GM20000 (cell line): ENCODE measurements around the gene CFAP65.

Experiments
- DNase-seq: peaks from one replicate; pipeline ENCODE4 v3.0.0; 2012; ENCODE audit warnings: low spot score
- TF ChIP-seq, protein P1 (sequence below): IDR thresholded peaks from 2 replicates; pipeline ENCODE4 v1.5.1; 2012; ENCODE audit warnings: mild to moderate bottlenecking, control low read depth; ENCODE audit errors: extremely low read depth, missing control alignments

CFAP65 gene

DNA sequence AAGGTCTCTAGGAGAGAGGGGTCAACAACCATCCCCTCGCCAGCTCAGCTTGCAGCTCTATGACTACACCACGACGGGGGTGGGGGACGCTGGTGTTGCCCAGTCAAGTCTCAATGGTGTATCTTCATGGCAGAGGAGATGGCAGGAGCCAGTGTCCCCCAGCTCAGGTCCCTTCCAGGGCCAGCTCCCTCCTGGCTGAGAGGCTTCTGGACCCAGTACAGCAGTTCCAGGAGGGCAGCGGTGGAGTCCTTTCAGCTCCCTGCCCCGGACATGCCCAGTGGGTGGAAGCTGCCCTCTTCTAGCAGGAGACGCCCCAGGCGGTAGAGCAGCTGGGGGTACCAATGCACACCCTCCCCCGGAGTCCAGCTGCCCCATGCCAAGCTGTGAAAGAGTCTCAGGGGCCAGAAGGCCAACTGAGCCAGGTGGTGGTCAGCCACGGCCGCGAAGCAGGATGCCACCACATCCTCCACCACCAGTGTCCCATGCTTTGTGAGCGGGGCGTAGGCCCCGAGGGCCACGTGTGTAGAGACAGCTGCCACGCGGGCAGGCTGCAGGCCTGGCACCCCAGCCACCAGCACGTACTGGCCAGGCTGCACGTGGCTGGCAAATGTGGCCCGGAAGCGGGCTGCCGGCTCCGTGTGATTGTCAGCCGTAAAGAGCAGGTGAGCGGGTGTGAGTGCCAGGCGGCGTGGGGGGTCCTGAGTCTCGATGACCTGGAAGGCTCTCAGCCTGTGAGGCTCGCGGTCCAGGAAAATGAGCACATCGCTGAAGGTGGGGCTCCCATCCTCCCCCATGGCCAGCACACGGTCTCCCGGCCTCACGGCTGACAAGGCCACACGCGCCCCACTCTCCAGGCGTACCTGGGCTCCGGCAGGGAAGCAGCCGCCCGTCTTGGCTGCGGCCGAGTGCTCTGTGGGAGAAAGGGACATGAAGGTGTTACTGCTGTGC is 13.9 kb upstream of the CFAP65 start:
- DNase-seq = no peak
- TF ChIP-seq, protein P1, sequence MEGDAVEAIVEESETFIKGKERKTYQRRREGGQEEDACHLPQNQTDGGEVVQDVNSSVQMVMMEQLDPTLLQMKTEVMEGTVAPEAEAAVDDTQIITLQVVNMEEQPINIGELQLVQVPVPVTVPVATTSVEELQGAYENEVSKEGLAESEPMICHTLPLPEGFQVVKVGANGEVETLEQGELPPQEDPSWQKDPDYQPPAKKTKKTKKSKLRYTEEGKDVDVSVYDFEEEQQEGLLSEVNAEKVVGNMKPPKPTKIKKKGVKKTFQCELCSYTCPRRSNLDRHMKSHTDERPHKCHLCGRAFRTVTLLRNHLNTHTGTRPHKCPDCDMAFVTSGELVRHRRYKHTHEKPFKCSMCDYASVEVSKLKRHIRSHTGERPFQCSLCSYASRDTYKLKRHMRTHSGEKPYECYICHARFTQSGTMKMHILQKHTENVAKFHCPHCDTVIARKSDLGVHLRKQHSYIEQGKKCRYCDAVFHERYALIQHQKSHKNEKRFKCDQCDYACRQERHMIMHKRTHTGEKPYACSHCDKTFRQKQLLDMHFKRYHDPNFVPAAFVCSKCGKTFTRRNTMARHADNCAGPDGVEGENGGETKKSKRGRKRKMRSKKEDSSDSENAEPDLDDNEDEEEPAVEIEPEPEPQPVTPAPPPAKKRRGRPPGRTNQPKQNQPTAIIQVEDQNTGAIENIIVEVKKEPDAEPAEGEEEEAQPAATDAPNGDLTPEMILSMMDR = no peak

DNA sequence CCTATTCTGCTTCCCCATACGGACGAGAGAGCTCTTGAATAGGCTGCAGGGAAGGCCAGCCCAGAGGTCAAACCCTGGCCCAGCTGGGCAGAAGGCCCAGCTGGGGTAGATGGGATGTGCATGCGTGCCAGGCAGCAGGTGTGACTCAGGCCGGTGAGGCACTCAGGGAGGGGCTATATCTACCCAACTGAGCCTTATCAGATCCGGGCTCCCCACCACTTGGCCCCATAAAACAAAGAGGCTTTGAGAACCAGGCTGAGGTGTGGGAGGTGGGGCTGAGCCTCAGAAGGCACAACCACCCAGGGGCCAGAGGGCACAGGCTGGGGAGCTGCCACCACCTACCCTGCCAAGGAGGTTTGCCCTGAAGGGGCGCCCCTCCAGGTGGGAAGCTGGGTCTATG is 8.0 kb upstream of the CFAP65 start:
- TF ChIP-seq, protein P1 = no peak
- no peak for DNase-seq

DNA sequence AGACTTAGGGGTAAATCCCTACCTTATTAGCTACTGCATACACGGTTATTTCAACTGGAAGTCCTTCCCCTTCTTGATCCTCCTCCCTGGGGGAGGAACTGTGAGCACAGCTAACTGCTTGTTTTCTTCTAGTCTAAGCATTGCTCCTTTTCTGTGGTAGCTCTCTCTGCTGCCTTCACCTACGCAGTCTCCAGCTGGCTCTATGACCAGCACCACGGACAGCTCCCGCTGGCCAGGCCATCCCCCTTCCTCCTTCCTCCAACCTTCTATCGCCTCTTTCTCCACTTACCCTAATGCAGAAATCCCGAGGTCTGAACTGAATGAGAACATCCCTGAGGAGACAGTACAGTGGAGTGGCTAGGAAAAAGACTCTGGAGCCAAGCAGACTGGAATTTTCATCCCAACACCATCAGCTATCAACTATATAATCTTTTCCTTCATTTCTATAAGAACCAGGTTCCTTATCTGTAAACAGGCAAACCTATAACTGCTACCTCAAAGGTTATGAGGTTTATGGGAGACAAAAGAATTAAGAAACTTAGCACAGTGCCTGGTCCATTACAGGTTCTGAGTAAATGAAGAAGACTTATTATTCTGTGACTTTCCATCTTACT is 4.7 kb upstream of the CFAP65 start:
- peak; percentile 53 for DNase-seq
- TF ChIP-seq, protein P1 = no peak

DNA sequence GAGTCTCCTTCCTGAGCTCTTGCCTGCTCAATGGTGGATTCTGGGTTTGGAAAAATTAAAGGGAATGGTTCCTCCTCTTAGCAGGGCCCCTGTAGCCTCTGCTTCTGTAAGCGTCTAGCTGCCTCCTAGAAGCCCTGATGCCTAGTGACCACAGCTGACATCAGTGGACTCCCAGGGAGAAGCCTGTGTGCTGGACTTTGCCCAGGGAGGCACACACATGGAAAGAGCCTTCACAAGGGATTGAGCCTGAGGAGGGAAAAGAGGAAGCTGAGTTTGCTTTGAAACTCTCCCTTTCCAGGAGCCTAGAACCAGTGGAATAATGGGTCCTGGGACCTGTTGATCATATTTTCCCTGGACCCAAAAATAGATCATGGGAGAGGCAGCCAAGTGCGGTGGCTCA is 1.4 kb upstream of the CFAP65 start:
- DNase-seq = no peak
- TF ChIP-seq, protein P1 = no peak

DNA sequence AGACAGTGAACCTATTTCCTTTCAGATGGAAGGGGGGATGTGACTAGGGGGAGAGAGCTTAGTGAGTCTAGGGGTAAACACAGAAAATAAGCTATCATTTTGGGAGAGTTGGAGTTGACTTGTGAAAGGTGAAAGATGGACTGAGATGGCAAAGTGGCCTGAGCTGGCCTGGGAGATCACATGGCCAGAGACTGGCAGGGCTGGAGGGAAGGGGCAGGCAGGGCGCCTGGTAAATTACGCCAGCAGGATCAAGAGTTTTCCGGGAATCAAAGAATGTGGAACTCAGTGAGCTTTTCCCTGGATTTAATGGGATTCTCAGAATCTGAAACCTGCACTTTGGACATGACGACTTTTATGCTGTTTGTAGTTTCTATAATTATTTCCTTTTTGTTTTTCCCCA is 841 bp upstream of the CFAP65 start:
- DNase-seq = no peak
- TF ChIP-seq, protein P1 = no peak

DNA sequence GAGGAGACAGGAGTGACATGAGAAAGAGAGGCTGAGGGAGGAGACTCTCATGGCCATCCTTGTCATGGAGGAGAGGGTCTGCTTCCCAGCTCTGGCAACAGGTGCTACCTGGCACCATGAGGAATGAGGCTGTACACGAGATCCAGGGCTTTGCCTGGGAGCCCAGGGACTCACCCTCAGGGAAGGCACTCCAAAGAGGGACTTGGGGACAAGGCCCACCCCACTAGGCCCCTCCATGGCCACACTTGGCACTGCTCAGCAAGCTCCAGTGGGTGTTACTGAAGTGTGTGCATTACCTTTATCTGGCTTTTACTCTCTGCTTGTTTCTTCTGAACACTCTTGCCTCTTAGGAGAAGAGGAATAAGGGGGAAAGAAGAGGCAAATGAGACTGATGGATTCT is 2.7 kb downstream of the CFAP65 start:
- DNase-seq = no peak
- TF ChIP-seq, protein P1 = no peak

DNA sequence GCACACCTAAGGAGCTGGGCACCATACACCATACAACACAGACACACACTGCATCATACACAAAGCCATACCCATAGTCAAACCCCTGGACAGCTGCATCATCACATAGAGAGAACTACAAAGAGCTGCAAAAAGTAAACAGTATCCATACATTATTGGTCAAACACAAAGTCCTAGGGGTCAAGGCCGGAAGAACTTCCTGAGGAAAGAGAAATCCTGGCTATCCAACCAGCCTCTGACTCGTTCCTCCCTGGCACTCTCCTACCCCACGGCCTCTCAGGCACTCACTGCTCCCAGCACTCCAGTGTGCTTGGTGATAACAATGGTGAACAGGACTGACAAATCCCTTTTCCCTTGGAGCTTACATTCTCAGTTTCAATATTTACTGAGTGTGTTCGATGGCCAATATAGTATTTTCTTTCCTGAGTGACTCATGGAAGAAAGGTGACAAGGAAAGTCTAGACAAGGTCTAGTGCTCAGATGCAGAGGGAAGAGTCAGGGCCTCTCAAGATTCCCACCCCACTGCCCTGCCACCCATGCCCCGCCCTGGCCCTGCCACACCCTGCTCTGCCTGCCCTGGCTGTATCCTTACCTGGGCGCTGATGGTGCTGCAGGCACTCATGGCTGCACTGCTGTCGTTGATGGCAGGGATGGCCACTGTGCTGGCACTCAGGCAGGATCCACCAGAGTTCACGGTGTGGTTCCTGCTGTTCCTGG is 3.4 kb downstream of the CFAP65 start:
- TF ChIP-seq, protein P1 = no peak
- DNase-seq = no peak
